HFF-Myc (cell line): ENCODE measurements around the gene C16orf87.

ENCODE experiments used
- DNase-seq: peaks from one replicate; pipeline ENCODE4 v3.0.0-alpha.2; 2011; ENCODE audit warnings: low read depth; ENCODE audit errors: extremely low read depth
- H3K4me3 ChIP-seq: replicated peaks from 2 replicates; pipeline ENCODE4 v1.5.1; 2011; ENCODE audit warnings: low read depth, mild to moderate bottlenecking, control low read depth, low read length
- CTCF ChIP-seq: IDR thresholded peaks from 2 replicates; pipeline ENCODE4 v1.5.1; 2012; ENCODE audit warnings: mild to moderate bottlenecking, low read depth, low read length, control low read depth; ENCODE audit errors: missing control alignments

C16orf87 gene

GRCh38 chr16:46813611-46814010 lies 17.4 kb downstream of the C16orf87 start:
- DNase-seq: no peak

GRCh38 chr16:46812781-46813540 lies 18.0 kb downstream of the C16orf87 start:
- no peak overlapping the region for H3K4me3 ChIP-seq
- no peak for TF ChIP-seq CTCF
- DNase-seq: no peak

More at GRCh38 chr16:46813611-46814010, 17.4 kb downstream of the C16orf87 start:
- no peak for TF ChIP-seq CTCF
- H3K4me3 ChIP-seq: no peak overlapping the region

DNA sequence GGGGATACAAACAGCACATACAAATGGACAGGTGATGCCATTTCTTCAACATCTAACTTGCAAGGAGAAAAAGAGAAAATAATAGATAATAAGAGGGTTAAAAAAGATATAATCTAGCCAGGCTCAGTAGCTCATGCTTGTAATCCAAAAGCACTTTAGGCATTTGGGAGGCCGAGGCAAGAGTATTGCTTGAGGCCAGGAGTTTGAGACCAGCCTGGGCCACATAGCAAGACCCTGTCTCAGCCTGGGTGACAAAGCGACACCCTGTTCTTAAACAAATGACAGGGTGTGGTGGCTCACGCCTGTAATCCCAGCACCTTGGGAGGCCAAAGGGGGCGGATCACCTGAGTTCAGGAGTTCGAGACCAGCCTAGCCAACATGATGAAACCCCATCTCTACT lies 19.3 kb downstream of the C16orf87 start:
- no peak for TF ChIP-seq CTCF
- no peak for DNase-seq
- no peak overlapping the region for H3K4me3 ChIP-seq

- TF ChIP-seq CTCF: no peak
- no peak for DNase-seq
- H3K4me3 ChIP-seq: no peak overlapping the region
These were observed 22.0 kb downstream of the C16orf87 start for GRCh38 chr16:46808997-46809396.

DNA sequence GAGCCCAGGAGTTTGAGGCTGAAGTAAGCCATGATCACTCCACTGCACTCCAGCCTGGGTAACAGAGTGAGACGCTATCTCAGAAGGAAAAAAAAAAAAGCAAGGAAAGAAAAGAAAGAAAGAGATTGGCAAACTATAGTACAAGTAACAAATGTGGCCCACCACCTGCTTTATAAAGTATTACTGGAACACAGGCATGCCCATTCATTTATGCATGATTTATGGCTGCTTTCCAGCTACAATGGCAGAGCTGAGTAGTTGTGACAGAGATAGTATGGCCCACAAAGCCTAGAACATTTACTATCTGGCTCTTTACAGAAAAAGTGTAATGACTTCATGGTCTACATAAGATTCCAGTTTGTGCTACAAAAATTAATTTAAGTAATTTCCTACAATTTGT lies 23.6 kb downstream of the C16orf87 start:
- TF ChIP-seq CTCF: no peak
- no peak for DNase-seq
- H3K4me3 ChIP-seq: no peak overlapping the region

DNA sequence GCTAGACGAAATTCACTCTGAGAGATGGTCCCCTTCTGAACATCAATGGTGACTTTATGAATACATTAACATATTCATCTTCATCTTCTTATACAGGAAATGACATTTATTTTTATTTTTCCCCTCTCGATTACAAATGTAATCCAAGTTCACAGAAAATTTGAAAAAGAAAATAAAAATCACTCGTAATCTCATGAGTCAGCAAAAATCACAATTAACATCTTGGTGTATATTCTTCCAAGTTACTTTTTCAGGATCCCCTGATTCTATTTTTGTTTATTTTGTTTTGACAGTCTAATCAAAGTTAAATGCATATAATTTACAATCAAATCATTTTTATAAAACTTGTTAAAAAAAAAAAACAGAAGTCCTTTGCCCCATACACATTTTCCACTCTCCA lies 27.6 kb downstream of the C16orf87 start:
- DNase-seq: no peak
- H3K4me3 ChIP-seq: no peak overlapping the region
- TF ChIP-seq CTCF: no peak
